Peyer's patch (tissue), 4 donors: Measurements from ENCODE around the gene PSMD12. TPM values are rescaled to one million over a fixed set of nuclear protein-coding genes. Genes with fewer than 3 reads are reported as not detected.

ENCODE experiments used
- DNase-seq, 3 donors: peaks; one replicate each; pipeline ENCODE4 v3.0.0-alpha.2; 2017 to 2019
- H3K27ac ChIP-seq, 4 donors: fragments of 200-600 bp; sonication (generic); one replicate each; pipeline ENCODE4 v1.5.1; 2016 to 2019
- H3K27me3 ChIP-seq, 2 donors: fragments of 200-600 bp; sonication (generic); one replicate each; pipeline ENCODE4 v1.5.1; 2019
- H3K36me3 ChIP-seq, 3 donors: fragments of 200-600 bp; sonication (generic); one replicate each; pipeline ENCODE4 v1.5.1; 2016 to 2019
- H3K4me1 ChIP-seq, 4 donors: fragments of 200-600 bp; sonication (generic); one replicate each; pipeline ENCODE4 v1.5.1; 2016 to 2019
- H3K4me3 ChIP-seq, 4 donors: fragments of 200-600 bp; sonication (generic); 1 replicate in 3 of 4; 2 replicates in 1 of 4; pipeline ENCODE4 v1.5.1; 2016 to 2019; ENCODE audit warnings: mild to moderate bottlenecking in 1 of 4
- H3K9me3 ChIP-seq, 4 donors: fragments of 200-600 bp; sonication (generic); one replicate each; pipeline ENCODE4 v1.5.1; 2016 to 2019; ENCODE audit warnings: mild to moderate bottlenecking in 1 of 4
- CTCF ChIP-seq, 6 experiments: fragments of 450-650 bp in 4 of 6; fragments of 200-600 bp in 2 of 6; sonication (generic) in 1 of 6; IDR thresholded peaks; one replicate each; pipeline ENCODE4 v1.5.1; 2017 to 2019; ENCODE audit warnings: antibody characterized with exemption in 6 of 6, mild to moderate bottlenecking in 3 of 6, moderate library complexity in 1 of 6
- POLR2A ChIP-seq, 2 donors: fragments of 450-650 bp; IDR thresholded peaks; one replicate each; pipeline ENCODE4 v1.5.1; 2017; ENCODE audit warnings: antibody characterized with exemption in 2 of 2, mild to moderate bottlenecking in 2 of 2, moderate library complexity in 2 of 2
- small RNA-seq, 2 donors: library from RNA; depleted of rRNA; stranded (forward); fragments of <200 nt; gene quantifications; one replicate each; pipeline ENCODE3, GENCODE V24; 2016
- total RNA-seq, 4 donors: library from RNA; depleted of rRNA; stranded (reverse); fragments of >200 nt; gene quantifications; one replicate each; pipeline ENCODE4 v1.1.0, GENCODE V29; 2016

PSMD12 gene
- total RNA-seq, 4 donors from 2014 or later: 15.2 to 23.1 (median 17.1) TPM

- H3K36me3 ChIP-seq: no peaks in the 10 kb centered on the region
- no peaks in the 10 kb centered on the region for H3K9me3 ChIP-seq
- no peak overlapping the region for H3K4me3 ChIP-seq
- peaks cover 0 to 5% (median 0%) of the 10 kb centered on the region in 4 donors for H3K4me1 ChIP-seq
- TF ChIP-seq POLR2A (IDR thresholded peaks at IDR 0.05): no peak
- TF ChIP-seq CTCF (IDR thresholded peaks at IDR 0.05): no peak
- no peak overlapping the region for H3K27ac ChIP-seq
- H3K27me3 ChIP-seq: no peaks in the 10 kb centered on the region
- no peak for DNase-seq
Observed at GRCh38 chr17:67290711-67291291, 75.6 kb downstream of the PSMD12 start.

- DNase-seq: no peak
- peaks cover 0 to 5% (median 0%) of the 10 kb centered on the region in 4 donors for H3K4me1 ChIP-seq
- TF ChIP-seq CTCF (IDR thresholded peaks at IDR 0.05) (no peak), POLR2A (IDR thresholded peaks at IDR 0.05) (no peak)
- H3K9me3 ChIP-seq: no peaks in the 10 kb centered on the region
- H3K27ac ChIP-seq: no peak overlapping the region
- H3K36me3 ChIP-seq: no peaks in the 10 kb centered on the region
- no peaks in the 10 kb centered on the region for H3K27me3 ChIP-seq
- no peak overlapping the region for H3K4me3 ChIP-seq
Observed at GRCh38 chr17:67290244-67290643, 76.1 kb downstream of the PSMD12 start.

GRCh38 chr17:67289181-67289876 lies 77.0 kb downstream of the PSMD12 start:
- H3K4me3 ChIP-seq: no peak overlapping the region
- no peak overlapping the region for H3K27ac ChIP-seq
- H3K36me3 ChIP-seq: no peaks in the 10 kb centered on the region
- no peaks in the 10 kb centered on the region for H3K27me3 ChIP-seq
- H3K9me3 ChIP-seq: no peaks in the 10 kb centered on the region
- peaks cover 0 to 5% (median 0%) of the 10 kb centered on the region in 4 donors for H3K4me1 ChIP-seq
- TF ChIP-seq POLR2A (IDR thresholded peaks at IDR 0.05) (no peak), CTCF (IDR thresholded peaks at IDR 0.05) (no peak)
- peak in 1 of 3 donors; percentile 57 for DNase-seq

Small RNAs within 50 kb of the gene (small RNA-seq; reads per million reads assigned to genes)
- gene RF00019: 0 reads per million in 2 donors

Other genes starting within 250 kb of the PSMD12 start
- 100 to 1,000 TPM in 1 of 4 donors, 10 to 100 TPM in 3; 37.1 to 124 (median 58.8) TPM for gene HELZ, start 121.4 kb downstream of the PSMD12 start, total RNA-seq
- gene PITPNC1, start 10.7 kb upstream of the PSMD12 start, total RNA-seq: 10 to 100 TPM in 1 of 4 donors, 1 to 10 TPM in 3; 1.9 to 12.4 (median 5.2) TPM